Anterior cingulate cortex (tissue), 58 donors: ENCODE measurements around the gene TMEM62.

ENCODE experiments used
- DNase-seq, 58 donors: peaks; one replicate each; lab custom pipeline; 2025; lab: John Stamatoyannopoulos, UW

TMEM62 gene

GRCh38 chr15:43206054-43206453 is 72.7 kb downstream of the TMEM62 start:
- no peak for DNase-seq

- DNase-seq, result no peak
Observed at GRCh38 chr15:43207024-43207423, 73.6 kb downstream of the TMEM62 start.

GRCh38 chr15:43208052-43209002 is 74.9 kb downstream of the TMEM62 start:
- no peak for DNase-seq

- DNase-seq, result no peak
Observed at GRCh38 chr15:43209059-43209824, 75.9 kb downstream of the TMEM62 start.

GRCh38 chr15:43210172-43210745 is 76.9 kb downstream of the TMEM62 start:
- DNase-seq, result no peak

- DNase-seq, result no peak
Observed at GRCh38 chr15:43210807-43211206, 77.4 kb downstream of the TMEM62 start.

GRCh38 chr15:43211224-43211735 is 77.9 kb downstream of the TMEM62 start:
- no peak for DNase-seq

- DNase-seq, result no peak
Observed at GRCh38 chr15:43212299-43212698, 78.9 kb downstream of the TMEM62 start.

GRCh38 chr15:43212951-43213350 is 79.6 kb downstream of the TMEM62 start:
- DNase-seq, result no peak

- DNase-seq, result no peak
Observed at GRCh38 chr15:43213466-43213865, 80.1 kb downstream of the TMEM62 start.

- no peak for DNase-seq
Observed at GRCh38 chr15:43214169-43214568, 80.8 kb downstream of the TMEM62 start.

GRCh38 chr15:43214592-43215295 is 81.4 kb downstream of the TMEM62 start:
- DNase-seq, result no peak

- DNase-seq, result no peak
Observed at GRCh38 chr15:43215961-43216360, 82.6 kb downstream of the TMEM62 start.

- DNase-seq, result no peak
Observed at GRCh38 chr15:43218908-43219706, 85.7 kb downstream of the TMEM62 start.

- no peak for DNase-seq
Observed at GRCh38 chr15:43219929-43220928, 86.8 kb downstream of the TMEM62 start.

GRCh38 chr15:43220991-43221403 is 87.6 kb downstream of the TMEM62 start, which contains the start of gene EPB42:
Gene EPB42, minus strand, starts transcription at chr15:43221018. Its CDS starts 193 bp downstream, at chr15:43220825.
- no peak for DNase-seq

GRCh38 chr15:43221422-43221821 is 88.0 kb downstream of the TMEM62 start:
- no peak for DNase-seq
